AG08395 (cell line): ENCODE measurements around the gene PARN.
A peak's percentile ranks its signal among the peaks of the same experiment; 100 is the strongest.
"Not testable (repeated sequence)": the region's sequence is repeated elsewhere in the genome, so short reads cannot be mapped to it uniquely, and the experiment has no call there.

Experiments used
- DNase-seq: peaks from one replicate; pipeline ENCODE4 v3.0.0; 2012; ENCODE audit warnings: mixed read lengths, low spot score

PARN gene

GRCh38 chr16:14472357-14472756 lies 157.7 kb downstream of the PARN start:
- DNase-seq: no peak

- no peak for DNase-seq
These were observed 159.3 kb downstream of the PARN start for GRCh38 chr16:14470788-14471187.

DNA sequence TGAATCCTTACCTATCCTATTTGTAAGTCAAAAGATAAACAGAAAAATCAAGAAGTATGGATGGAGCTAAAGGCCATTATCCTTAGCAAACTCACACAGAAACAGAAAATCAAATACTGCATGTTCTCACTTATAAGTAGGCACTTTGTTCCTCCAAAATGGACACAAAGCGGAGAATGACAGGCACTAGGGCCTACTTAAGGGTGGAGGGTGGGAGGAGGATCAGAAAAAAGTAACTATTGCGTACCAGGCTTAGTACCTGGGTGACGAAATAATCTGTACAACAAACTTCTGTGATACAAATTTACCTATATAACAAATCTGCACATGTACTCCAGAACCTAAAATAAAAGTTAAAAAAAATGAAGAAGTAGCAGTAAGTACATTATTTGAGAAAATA lies 164.3 kb downstream of the PARN start:
- DNase-seq: no peak

GRCh38 chr16:14464796-14465195 lies 165.3 kb downstream of the PARN start:
- no peak for DNase-seq

DNA sequence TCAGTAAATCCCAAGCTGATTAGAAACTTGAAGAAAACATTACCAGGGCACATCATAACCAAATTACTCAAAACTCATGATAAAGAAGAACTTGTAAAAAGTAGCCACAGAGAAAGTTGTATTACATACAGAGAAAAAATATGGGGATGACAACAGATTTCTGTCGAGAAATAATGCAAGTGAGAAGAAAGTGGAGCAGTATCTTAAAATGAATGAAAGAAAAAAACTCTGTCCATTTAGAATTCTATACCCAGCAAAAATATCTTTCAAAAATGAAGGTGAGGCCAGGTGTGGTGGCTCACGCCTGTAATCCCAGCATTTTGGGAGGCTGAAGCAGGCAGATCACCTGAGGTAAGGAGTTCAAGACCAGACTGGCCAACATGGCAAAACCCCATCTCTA lies 165.9 kb downstream of the PARN start:
- no peak for DNase-seq

DNA sequence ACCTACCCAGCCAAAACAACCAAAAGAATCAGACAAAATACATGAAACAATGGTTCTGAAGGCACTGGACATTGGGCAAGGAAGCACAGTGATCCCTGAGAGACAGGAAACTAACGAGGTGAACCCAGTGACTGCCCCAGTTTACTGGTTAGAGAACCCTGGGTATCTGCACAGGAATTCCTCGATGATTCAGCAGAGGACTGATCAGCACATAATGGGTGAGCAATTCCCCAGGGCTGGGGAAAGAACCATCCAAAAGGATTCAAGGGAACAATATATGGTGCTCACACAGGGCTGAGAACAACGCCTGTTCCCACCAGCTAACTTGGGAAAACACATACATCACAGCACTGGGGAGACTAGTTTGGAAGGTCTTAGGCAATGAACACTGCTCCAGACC lies 167.2 kb downstream of the PARN start:
- DNase-seq: peak; percentile 10

DNA sequence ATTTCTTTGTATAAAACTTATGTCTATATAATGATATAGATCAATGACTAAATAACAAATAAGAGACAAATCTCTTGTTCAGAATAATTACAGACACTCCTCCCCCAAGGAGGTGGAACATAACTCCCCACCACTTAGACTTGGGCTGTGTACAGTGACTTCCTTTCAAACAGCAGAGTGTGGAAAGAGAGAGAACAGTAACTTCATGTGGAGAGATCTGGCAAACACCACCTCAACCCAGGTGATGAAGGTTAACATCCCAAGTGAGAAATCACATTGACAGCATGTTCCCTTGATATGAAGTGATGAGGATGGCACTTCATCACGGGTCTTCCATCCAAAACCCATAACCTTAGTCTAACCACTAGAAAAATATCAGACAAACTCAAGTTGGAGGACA lies 169.3 kb downstream of the PARN start:
- DNase-seq: no peak

DNA sequence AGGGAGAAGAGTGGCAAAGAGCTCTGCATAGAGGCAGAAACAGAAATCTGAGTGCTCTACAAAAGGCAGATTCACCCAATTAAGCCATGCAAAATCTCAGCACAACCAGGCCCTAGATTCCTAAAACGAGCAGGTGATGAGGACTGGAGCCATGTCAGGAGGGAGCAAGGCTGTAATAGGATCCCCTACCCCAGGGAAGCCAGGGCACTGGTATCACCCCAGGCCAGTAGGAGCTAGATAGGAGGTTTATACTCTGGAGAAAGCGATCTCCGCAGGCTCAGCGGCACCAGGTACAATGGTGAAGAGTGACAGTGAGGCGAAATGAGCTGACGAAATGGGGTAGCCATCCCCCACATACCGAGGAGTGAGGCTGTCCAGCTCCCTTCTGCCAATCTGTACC lies 171.5 kb downstream of the PARN start:
- DNase-seq: no peak

GRCh38 chr16:14456793-14457481 lies 173.1 kb downstream of the PARN start:
- no peak for DNase-seq

- no peak for DNase-seq
These were observed 174.5 kb downstream of the PARN start for GRCh38 chr16:14455573-14455972.

DNA sequence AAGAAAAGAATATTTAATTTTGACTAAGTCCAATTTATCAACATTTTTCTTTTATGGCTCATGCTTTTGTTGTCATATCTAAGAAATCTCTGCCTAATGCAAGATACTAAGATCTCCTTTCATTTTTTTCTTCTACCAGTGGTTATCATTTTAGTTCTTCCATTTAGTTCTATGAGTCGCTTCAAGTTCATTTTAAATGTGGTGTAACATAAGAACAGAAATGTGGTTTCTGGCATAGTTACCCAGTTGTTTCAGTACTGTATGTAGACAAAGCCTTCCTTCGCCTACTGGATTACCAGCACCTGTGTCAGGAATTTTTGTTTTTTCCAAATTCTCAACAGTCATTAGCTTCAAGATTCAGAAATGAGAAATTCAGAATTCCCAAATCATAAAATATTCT lies 175.7 kb downstream of the PARN start:
- DNase-seq: peak; percentile 8

- no peak for DNase-seq
These were observed 178.0 kb downstream of the PARN start for GRCh38 chr16:14452066-14452465.

DNA sequence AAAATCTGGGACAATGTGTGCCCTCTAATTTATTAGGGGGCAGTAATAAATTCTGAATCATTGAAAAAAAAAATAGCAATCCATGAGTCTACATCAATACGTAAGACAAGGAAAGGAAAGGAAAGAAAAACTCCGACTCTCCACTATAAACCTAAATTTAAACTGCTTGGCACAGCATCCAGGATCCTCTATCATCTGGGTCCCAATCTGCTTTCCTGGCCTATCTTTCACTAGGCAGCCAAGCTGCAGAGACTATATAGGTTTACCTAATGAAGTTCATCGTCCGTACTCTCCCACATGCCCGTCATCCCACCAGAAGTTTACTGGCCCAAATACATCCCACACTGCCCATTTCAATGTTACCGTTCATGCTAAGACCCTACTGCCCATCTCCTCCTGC lies 179.2 kb downstream of the PARN start:
- no peak for DNase-seq

DNA sequence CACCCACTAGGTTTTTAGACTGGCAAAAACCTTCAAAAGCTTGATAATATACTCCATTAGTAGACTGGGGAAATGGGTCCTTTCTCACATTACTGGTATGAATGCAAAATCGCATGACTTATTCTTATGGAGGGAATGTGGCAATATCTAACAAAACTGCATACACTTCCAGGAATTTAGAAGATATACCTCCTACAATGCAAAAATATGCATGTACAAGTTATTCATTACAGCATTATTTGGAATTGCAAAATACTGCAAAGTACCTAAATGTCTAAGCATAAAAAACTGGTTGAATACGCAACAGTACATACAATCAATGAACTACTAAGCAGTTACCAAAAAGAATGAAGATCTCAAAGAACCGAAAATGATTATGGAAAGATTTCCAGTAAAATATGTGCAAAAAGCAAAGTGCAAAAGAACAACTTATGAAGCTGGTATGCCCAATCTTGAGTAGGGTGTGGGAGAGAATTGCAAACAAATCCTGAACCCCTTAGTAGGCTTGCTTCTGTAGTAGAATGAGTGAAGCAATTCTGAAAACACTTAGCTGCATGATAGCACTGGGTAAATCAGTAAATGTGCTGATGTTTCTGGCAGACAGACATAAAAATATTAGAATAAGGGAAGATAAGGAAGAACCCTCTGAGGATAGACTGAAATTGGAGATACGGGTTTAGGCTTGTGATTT lies 180.1 kb downstream of the PARN start:
- DNase-seq: peak; percentile 6

DNA sequence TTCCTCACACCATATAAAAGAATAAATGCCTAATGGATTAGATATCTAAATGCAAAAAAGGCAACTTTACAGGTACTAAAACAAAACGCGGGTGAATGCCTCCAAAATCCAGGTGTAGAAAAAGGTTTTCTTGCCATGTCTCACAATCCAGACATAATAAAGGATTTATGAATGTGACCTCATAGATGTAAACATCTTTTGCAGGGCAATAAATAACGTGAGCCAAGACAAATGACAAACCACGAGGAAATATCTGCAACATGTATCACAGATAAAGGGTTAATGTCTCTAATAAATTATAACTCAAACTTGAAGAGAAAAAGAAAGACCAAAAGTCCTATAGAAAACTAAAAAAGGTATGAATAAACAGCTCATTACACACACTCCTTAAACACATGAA lies 180.7 kb downstream of the PARN start:
- no peak for DNase-seq

DNA sequence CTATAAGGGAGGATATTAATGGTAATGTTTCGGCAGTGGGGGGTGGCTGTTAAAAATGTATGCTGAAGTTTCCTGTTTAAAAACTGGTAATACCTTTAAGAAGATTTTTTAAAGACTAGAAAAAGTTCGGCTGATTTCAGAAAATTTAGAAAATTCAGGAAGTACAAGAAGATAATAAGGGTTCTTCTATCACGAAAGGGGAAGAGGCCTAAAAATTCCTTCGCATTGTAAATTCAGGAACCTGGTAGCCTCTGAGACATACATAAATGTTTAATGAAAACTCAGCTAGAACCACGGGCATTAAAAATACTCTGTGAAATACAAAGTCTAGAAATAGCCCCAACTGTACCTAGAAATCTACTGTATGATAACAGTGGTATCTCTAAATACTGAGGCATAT lies 181.2 kb downstream of the PARN start:
- DNase-seq: no peak

- no peak for DNase-seq
These were observed 182.3 kb downstream of the PARN start for GRCh38 chr16:14447783-14448182.

DNA sequence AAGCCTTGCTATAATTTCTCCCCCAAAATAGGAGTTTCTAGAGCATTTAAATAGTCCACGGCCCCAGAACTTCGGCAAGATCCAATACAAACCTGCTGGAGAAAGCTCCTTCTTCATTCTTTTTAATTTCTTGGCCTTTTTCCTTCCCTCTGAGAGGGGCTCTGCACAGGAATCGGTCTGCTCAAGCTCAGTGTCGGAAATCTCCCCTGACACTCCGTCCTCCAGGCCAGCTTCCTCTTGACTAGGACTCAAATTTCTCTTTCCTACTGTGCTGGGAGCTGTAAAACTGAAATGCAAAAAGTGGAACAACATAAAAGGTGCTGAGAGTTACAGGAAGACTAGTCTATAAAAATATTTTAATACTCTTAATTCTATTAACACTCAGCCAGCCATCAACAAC lies 183.3 kb downstream of the PARN start:
- no peak for DNase-seq

DNA sequence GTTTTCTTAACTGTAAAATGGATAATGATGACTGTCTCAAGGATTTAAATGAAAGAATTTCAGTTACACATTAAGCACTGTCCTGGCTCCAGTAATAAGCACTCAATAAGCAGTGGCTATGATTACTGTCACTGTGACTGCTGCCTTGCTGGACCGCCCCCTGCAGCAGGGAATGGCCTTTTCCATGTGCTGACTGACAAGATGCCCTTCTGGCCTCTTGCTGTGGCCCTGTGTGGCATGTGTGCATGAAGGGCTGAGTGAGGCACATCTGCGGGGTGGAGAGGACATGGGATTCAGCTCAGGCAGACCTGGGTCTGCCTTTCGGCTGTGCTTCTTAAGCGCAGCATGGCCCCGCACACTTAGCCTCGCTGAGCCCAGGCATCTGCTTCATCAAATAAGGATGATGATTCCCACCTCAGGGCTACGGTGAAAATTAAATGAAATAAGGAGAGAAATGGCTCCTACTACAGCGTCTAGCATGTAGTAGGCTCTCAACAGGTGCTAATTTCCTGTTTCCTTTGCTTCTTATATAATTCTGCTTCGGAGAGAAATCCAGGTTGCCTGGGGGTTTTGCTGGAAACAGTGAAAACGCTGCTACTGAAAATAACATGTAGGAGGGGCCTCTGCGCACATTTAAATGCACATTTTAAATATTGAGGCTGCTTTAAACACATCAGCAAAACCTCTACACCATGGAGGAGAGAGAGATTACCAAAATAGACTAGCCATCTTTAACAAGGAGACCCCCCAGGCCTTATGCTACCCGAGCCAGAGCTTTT lies 183.9 kb downstream of the PARN start:
- DNase-seq: no peak

GRCh38 chr16:14444979-14445810 lies 184.9 kb downstream of the PARN start:
- no peak for DNase-seq

- DNase-seq: not testable (repeated sequence)
These were observed 188.5 kb downstream of the PARN start for GRCh38 chr16:14441533-14441932.

DNA sequence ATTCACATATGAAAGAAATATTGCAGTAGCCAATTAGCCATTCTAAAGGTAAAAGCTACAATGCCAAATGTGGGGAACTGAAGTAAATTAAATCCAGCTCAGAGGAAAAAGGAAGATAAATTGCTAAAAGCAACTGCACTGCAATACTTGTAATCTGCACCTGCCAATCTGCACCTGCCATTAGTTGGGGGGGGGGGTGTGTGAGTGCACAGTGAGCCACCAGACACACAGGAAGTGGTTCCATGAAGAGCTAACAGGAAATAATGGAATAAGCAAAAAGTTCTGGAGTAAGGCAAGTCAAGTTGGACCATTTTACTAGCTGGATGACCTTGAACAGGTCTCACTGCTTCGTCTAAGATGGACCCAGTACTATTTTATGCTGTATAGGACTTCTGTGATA lies 191.8 kb downstream of the PARN start:
- no peak for DNase-seq
